A673 (cell line): Measurements from ENCODE around the gene LGR4.

Experiments
- EZH2 ChIP-seq: fragments of 200-600 bp; sonication (generic); IDR thresholded peaks from 2 replicates; pipeline ENCODE4 v1.6.1; 2017; ENCODE audit warnings: borderline replicate concordance, low read depth, mild to moderate bottlenecking, mixed read lengths, antibody characterized with exemption, low read length; ENCODE audit not compliant: poor library complexity, severe bottlenecking
- TF ChIP-seq, protein P1 (sequence below): fragments of 300-800, 200-600 bp; sonication (generic); conservative IDR thresholded peaks from 2 replicates; pipeline ENCODE4 v1.5.1; 2017; ENCODE audit warnings: low read depth, mild to moderate bottlenecking, antibody characterized with exemption, low read length, moderate library complexity, mixed read lengths

DNA sequence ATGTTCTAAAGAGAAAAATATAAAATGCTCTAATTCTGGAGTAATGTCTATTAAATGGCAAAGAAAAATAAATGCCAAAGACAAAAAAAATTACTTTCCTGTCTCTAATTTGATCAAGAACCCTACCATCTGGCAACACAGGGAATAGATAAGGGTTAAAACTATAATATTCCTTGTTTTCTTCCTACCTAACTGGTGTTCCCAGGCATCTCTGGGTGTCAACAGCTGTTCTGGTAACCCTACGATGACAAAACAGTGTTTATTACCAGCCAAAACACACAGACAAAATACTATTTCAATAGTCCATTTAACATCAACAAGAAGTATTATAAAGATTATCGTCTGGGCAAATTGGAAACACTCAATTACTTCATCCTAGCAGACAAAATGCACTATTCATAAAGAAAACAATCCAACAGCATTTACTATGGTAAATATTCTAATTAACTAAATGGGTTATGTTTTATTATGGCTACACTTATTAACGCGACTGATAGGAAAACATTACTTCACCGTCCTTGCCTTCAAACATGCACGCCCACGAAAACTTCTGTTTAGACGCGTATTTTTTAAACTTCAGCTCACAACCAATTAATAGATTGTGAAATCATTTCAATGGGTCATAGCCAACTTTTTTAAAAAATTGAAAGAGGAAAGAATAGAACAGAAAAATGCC, 50.6 kb downstream of the LGR4 start:
- TF ChIP-seq, protein P1, sequence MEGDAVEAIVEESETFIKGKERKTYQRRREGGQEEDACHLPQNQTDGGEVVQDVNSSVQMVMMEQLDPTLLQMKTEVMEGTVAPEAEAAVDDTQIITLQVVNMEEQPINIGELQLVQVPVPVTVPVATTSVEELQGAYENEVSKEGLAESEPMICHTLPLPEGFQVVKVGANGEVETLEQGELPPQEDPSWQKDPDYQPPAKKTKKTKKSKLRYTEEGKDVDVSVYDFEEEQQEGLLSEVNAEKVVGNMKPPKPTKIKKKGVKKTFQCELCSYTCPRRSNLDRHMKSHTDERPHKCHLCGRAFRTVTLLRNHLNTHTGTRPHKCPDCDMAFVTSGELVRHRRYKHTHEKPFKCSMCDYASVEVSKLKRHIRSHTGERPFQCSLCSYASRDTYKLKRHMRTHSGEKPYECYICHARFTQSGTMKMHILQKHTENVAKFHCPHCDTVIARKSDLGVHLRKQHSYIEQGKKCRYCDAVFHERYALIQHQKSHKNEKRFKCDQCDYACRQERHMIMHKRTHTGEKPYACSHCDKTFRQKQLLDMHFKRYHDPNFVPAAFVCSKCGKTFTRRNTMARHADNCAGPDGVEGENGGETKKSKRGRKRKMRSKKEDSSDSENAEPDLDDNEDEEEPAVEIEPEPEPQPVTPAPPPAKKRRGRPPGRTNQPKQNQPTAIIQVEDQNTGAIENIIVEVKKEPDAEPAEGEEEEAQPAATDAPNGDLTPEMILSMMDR = no peak
- no peak for TF ChIP-seq EZH2
